Measurements from ENCODE around the gene TMCC1. TPM values are rescaled to one million over a fixed set of nuclear protein-coding genes. Genes with fewer than 3 reads are reported as not detected.
"Not testable (repeated sequence)": the region's sequence is repeated elsewhere in the genome, so short reads cannot be mapped to it uniquely, and the experiment has no call there.

Gene TMCC1
- total and polyA plus RNA-seq, 2 donors (not counting 1 experiment from before 2014, with no cell fraction given): 8.5 to 32.2 TPM

GRCh38 chr3:129645286-129645685 is 248.2 kb downstream of the TMCC1 start:
- Mint-ChIP-seq H3K9me3 (ENCODE audit: insufficient read depth) (no peaks in the 10 kb centered on the region), H3K4me1 (peaks cover 2% of the 10 kb centered on the region), H3K4me3 (no peak overlapping the region), H3K27ac (no peak overlapping the region), H3K27me3 (no peaks in the 10 kb centered on the region)
- Histone ChIP-seq H3K9ac (ENCODE audit: low read length) (no peak overlapping the region), H3K4me1 (ENCODE audit: control insufficient read depth in 2 of 2, insufficient read depth in 2 of 2, low read length in 2 of 2) (no peaks in the 10 kb centered on the region), H3K27ac (ENCODE audit: low read length in 2 of 2) (no peak overlapping the region), H3K36me3 (replicated peaks in 1 of 2; ENCODE audit: control extremely low read depth in 1 of 2, control insufficient read depth in 1 of 2, extremely low read depth in 1 of 2, insufficient read depth in 2 of 2, low read length in 1 of 2) (no peaks in the 10 kb centered on the region), H3K9me3 (ENCODE audit: control extremely low read depth in 1 of 3, control insufficient read depth in 2 of 3, insufficient read depth in 1 of 3, low read length in 2 of 3) (no peaks in the 10 kb centered on the region), H3K79me2 (ENCODE audit: control insufficient read depth, insufficient read depth, low read length) (no peaks in the 10 kb centered on the region), H3K4me3 (ENCODE audit: control extremely low read depth in 1 of 5, extremely low read depth in 1 of 5, insufficient read depth in 1 of 5, low read depth in 2 of 5, low read length in 4 of 5) (no peak overlapping the region), H4K20me1 (ENCODE audit: control insufficient read depth, insufficient read depth, low read length, poor library complexity, severe bottlenecking) (no peaks in the 10 kb centered on the region), H3K27me3 (replicated peaks in 1 of 4; ENCODE audit: control extremely low read depth in 1 of 4, control insufficient read depth in 3 of 4, insufficient read depth in 4 of 4, low read length in 3 of 4) (no peaks in the 10 kb centered on the region), H3K4me2 (replicated peaks; ENCODE audit: low read depth, low read length, poor library complexity, severe bottlenecking) (no peak overlapping the region), H2AFZ (ENCODE audit: insufficient read depth, low read depth, low read length, poor library complexity, severe bottlenecking) (no peak overlapping the region)
- ChIA-PET POLR2A (no interaction called here), CTCF (no interaction called here)
- DNase-seq (no peak), ATAC-seq (ENCODE audit: low read depth) (no peak)
- no CpG with 5 or more reads among the region's 5 CpGs for WGBS (ENCODE audit: insufficient coverage)
- TF ChIP-seq EZH2 (IDR thresholded peaks at IDR 0.05; ENCODE audit: borderline replicate concordance, insufficient read depth, low read depth, low read length, poor library complexity, severe bottlenecking): no peak
- TF ChIP-seq, protein P1, sequence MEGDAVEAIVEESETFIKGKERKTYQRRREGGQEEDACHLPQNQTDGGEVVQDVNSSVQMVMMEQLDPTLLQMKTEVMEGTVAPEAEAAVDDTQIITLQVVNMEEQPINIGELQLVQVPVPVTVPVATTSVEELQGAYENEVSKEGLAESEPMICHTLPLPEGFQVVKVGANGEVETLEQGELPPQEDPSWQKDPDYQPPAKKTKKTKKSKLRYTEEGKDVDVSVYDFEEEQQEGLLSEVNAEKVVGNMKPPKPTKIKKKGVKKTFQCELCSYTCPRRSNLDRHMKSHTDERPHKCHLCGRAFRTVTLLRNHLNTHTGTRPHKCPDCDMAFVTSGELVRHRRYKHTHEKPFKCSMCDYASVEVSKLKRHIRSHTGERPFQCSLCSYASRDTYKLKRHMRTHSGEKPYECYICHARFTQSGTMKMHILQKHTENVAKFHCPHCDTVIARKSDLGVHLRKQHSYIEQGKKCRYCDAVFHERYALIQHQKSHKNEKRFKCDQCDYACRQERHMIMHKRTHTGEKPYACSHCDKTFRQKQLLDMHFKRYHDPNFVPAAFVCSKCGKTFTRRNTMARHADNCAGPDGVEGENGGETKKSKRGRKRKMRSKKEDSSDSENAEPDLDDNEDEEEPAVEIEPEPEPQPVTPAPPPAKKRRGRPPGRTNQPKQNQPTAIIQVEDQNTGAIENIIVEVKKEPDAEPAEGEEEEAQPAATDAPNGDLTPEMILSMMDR (IDR thresholded peaks at IDR 0.05): no peak
- intact Hi-C loops (cut with micrococcal nuclease): no loop called here

DNA sequence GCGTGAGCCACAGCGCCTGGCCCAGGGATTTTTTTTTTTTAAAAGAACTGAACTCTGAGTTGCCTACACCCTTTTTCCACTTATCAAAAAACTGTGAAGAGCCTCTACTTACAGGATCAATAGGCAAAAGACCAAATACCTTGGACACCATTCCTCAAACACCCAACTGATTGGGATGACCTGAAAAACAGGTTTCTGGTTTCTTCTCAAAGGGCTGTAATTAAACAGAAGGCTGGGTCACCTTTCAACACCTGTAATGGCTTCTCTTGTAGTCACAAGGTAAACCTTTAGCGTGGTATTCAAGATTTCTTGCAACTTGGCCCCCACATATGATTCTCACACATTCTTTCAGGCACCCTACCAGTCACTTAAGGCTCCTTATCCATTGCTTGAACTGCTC is 248.7 kb downstream of the TMCC1 start:
- Histone ChIP-seq H3K9me3 (ENCODE audit: control extremely low read depth in 1 of 3, control insufficient read depth in 2 of 3, insufficient read depth in 1 of 3, low read length in 2 of 3) (no peaks in the 10 kb centered on the region), H2AFZ (ENCODE audit: insufficient read depth, low read depth, low read length, poor library complexity, severe bottlenecking) (no peak overlapping the region), H3K27me3 (replicated peaks in 1 of 4; ENCODE audit: control extremely low read depth in 1 of 4, control insufficient read depth in 3 of 4, insufficient read depth in 4 of 4, low read length in 3 of 4) (no peaks in the 10 kb centered on the region), H3K9ac (ENCODE audit: low read length) (no peak overlapping the region), H3K4me1 (ENCODE audit: control insufficient read depth in 2 of 2, insufficient read depth in 2 of 2, low read length in 2 of 2) (no peaks in the 10 kb centered on the region), H3K79me2 (ENCODE audit: control insufficient read depth, insufficient read depth, low read length) (no peaks in the 10 kb centered on the region), H3K4me3 (ENCODE audit: control extremely low read depth in 1 of 5, extremely low read depth in 1 of 5, insufficient read depth in 1 of 5, low read depth in 2 of 5, low read length in 4 of 5) (no peak overlapping the region), H3K27ac (ENCODE audit: low read length in 2 of 2) (no peak overlapping the region), H3K4me2 (replicated peaks; ENCODE audit: low read depth, low read length, poor library complexity, severe bottlenecking) (no peak overlapping the region), H4K20me1 (ENCODE audit: control insufficient read depth, insufficient read depth, low read length, poor library complexity, severe bottlenecking) (no peaks in the 10 kb centered on the region), H3K36me3 (replicated peaks in 1 of 2; ENCODE audit: control extremely low read depth in 1 of 2, control insufficient read depth in 1 of 2, extremely low read depth in 1 of 2, insufficient read depth in 2 of 2, low read length in 1 of 2) (no peaks in the 10 kb centered on the region)
- Mint-ChIP-seq H3K4me3 (no peak overlapping the region), H3K9me3 (ENCODE audit: insufficient read depth) (no peaks in the 10 kb centered on the region), H3K27me3 (no peaks in the 10 kb centered on the region), H3K4me1 (no peaks in the 10 kb centered on the region), H3K27ac (no peak overlapping the region)
- 78% methylated on average over 3 of the region's 3 CpGs for WGBS (ENCODE audit: insufficient coverage)
- TF ChIP-seq EZH2 (IDR thresholded peaks at IDR 0.05; ENCODE audit: borderline replicate concordance, insufficient read depth, low read depth, low read length, poor library complexity, severe bottlenecking): no peak
- TF ChIP-seq, protein P1 (IDR thresholded peaks at IDR 0.05): no peak
- no peak for DNase-seq
- CTCF ChIA-PET: interaction anchor here (0.9 kb wide), 1 partner anchor 120 kb away, joined by 7 read pairs; no protein-coding TSS in a partner anchor
- intact Hi-C loops (cut with micrococcal nuclease): no loop called here
- POLR2A ChIA-PET: interaction anchor here (0.7 kb wide), 1 partner anchor 153 kb away, joined by 3 read pairs; no protein-coding TSS in a partner anchor
- no peak for ATAC-seq (ENCODE audit: low read depth)

- H2AFZ ChIP-seq (ENCODE audit: insufficient read depth, low read depth, low read length, poor library complexity, severe bottlenecking); H3K27ac ChIP-seq (ENCODE audit: low read length in 2 of 2); POLR2A ChIA-PET; H3K9me3 Mint-ChIP-seq (ENCODE audit: insufficient read depth); H3K36me3 ChIP-seq (replicated peaks in 1 of 2; ENCODE audit: control extremely low read depth in 1 of 2, control insufficient read depth in 1 of 2, extremely low read depth in 1 of 2, insufficient read depth in 2 of 2, low read length in 1 of 2); H3K4me3 ChIP-seq (ENCODE audit: control extremely low read depth in 1 of 5, extremely low read depth in 1 of 5, insufficient read depth in 1 of 5, low read depth in 2 of 5, low read length in 4 of 5); intact Hi-C loops (cut with micrococcal nuclease); H3K4me1 Mint-ChIP-seq; H3K79me2 ChIP-seq (ENCODE audit: control insufficient read depth, insufficient read depth, low read length); H3K4me1 ChIP-seq (ENCODE audit: control insufficient read depth in 2 of 2, insufficient read depth in 2 of 2, low read length in 2 of 2); H3K27ac Mint-ChIP-seq; H3K4me3 Mint-ChIP-seq; H3K4me2 ChIP-seq (replicated peaks; ENCODE audit: low read depth, low read length, poor library complexity, severe bottlenecking); CTCF ChIA-PET; DNase-seq; H3K9me3 ChIP-seq (ENCODE audit: control extremely low read depth in 1 of 3, control insufficient read depth in 2 of 3, insufficient read depth in 1 of 3, low read length in 2 of 3); H3K27me3 Mint-ChIP-seq; H3K27me3 ChIP-seq (replicated peaks in 1 of 4; ENCODE audit: control extremely low read depth in 1 of 4, control insufficient read depth in 3 of 4, insufficient read depth in 4 of 4, low read length in 3 of 4); ATAC-seq (ENCODE audit: low read depth); H3K9ac ChIP-seq (ENCODE audit: low read length); H4K20me1 ChIP-seq (ENCODE audit: control insufficient read depth, insufficient read depth, low read length, poor library complexity, severe bottlenecking): not testable (repeated sequence)
- WGBS (ENCODE audit: insufficient coverage): no CpG with 5 or more reads among the region's 10 CpGs
Measured at GRCh38 chr3:129641567-129642260, 251.8 kb downstream of the TMCC1 start.

Measured in B cell (primary cell).